K562 (cell line): ENCODE measurements around the gene DUSP5. TPM values are rescaled to one million over a fixed set of nuclear protein-coding genes. Genes with fewer than 3 reads are reported as not detected.

Experiments used
- ADNP ChIP-seq: fragments of 200-800 bp; sonication (Bioruptor generic); IDR thresholded peaks from 2 replicates; pipeline ENCODE4 v1.6.1; 2016; ENCODE audit warnings: missing genetic modification characterization, missing compliant biosample characterization
- BHLHE40 ChIP-seq: IDR thresholded peaks from 2 replicates; pipeline ENCODE4 v1.6.1; 2011; ENCODE audit warnings: low read length, improper control_type of control experiment
- RUNX1 ChIP-seq: sonication (generic); IDR thresholded peaks from 2 replicates; pipeline ENCODE4 v1.6.1; 2016; ENCODE audit warnings: antibody characterized with exemption, low read depth
- SMARCE1 ChIP-seq: fragments of 450-650 bp; IDR thresholded peaks from 2 replicates; pipeline ENCODE4 v1.7.1; 2016; ENCODE audit warnings: mild to moderate bottlenecking
- TAF9B ChIP-seq: fragments of 450-650 bp; IDR thresholded peaks from 2 replicates; pipeline ENCODE4 v1.6.1; 2018; ENCODE audit warnings: mild to moderate bottlenecking; ENCODE audit not compliant: partially characterized antibody
- TCFL5 ChIP-seq: fragments of 250-450 bp; sonication (Bioruptor Pico); conservative IDR thresholded peaks from 2 replicates; pipeline ENCODE4 v1.6.1; 2021; ENCODE audit warnings: mild to moderate bottlenecking, moderate library complexity, matching md5 sums
- TRIM28 ChIP-seq: fragments of 450-650 bp; IDR thresholded peaks from 2 replicates; pipeline ENCODE4 v1.6.1; 2017
- polyA plus RNA-seq, 8 experiments: library from polyadenylated mRNA; depleted of rRNA in 4 of 8; stranded (reverse) in 5 of 8; unstranded in 3 of 8; fragments of >200 nt; fragmentation: Nextera tagmentation in 2 of 8; fragmentation: Illumina TruSeq in 1 of 8; extraction: Ambion mirVana in 2 of 8; extraction: Trizol in 1 of 8; gene quantifications; 2 replicates each; pipeline versions ENCODE4 v1.2.1 to v1.2.3, GENCODE V29; 2011 to 2014; ENCODE audit warnings: inconsistent platforms in 1 of 8, missing spikeins in 1 of 8
- total RNA-seq, 7 experiments: library from RNA; depleted of rRNA in 6 of 7; stranded (reverse); fragments of >200 nt in 6 of 7; fragmentation: Illumina TruSeq in 2 of 7; extraction: Trizol in 2 of 7; gene quantifications; 2 replicates each; pipeline versions ENCODE4 v1.2.1 to v1.2.3, GENCODE V29; 2011 to 2021; ENCODE audit warnings: low replicate concordance in 1 of 7
- TF ChIP-seq, protein P1 (sequence below): IDR thresholded peaks from 2 replicates; pipeline ENCODE4 v1.6.1; 2012; ENCODE audit warnings: low read depth, low read length, improper control_type of control experiment, borderline replicate concordance
- TF ChIP-seq, protein P2 (sequence below): fragments of 450-650 bp; IDR thresholded peaks from 2 replicates; pipeline ENCODE4 v1.6.1; 2016; ENCODE audit warnings: mild to moderate bottlenecking, moderate library complexity
- TF ChIP-seq, protein P3 (sequence below), 3 experiments: fragments of 200-800 bp in 1 of 3; fragments of 250-450 bp in 1 of 3; fragments of 450-650 bp in 1 of 3; sonication (Bioruptor Pico) in 1 of 3; sonication (Bioruptor generic) in 1 of 3; formaldehyde crosslinking in 1 of 3; IDR thresholded peaks; 2 replicates each; pipeline versions ENCODE4 v1.6.1 to v1.8.0; 2016 to 2022; ENCODE audit warnings: mild to moderate bottlenecking in 2 of 3, missing genetic modification characterization in 2 of 3, missing compliant biosample characterization in 1 of 3, moderate library complexity in 1 of 3
- TF ChIP-seq, protein P4 (sequence below): fragments of 250-450 bp; sonication (Bioruptor Pico); IDR thresholded peaks from 2 replicates; pipeline ENCODE4 v1.5.0; 2021

DUSP5 gene
- total and polyA plus RNA-seq, 9 of the 15 experiments (the other 6 are each of a cell fraction or from before 2014, with no cell fraction given) = 0.49 to 3.4 (median 2.0) TPM

DNA sequence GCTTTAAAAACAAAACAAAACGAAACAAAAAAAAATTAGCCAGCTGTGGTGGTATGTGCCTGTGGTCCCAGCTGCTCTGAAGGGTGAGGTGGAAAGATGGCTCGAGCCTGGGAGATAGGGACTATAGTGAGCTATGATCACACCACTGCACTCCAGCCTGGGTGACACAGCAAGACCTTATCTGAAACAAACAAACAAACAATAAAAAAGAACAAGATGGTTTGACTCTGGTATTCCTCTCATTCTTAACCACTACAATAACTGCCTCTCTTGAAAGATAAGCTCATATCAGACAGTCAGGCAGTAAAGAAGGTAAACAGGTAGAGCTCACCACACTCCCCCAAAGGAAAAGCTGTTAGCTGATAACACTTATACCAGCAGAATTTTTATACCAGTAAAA is 14.1 kb upstream of the DUSP5 start (continued):
- TF ChIP-seq, protein P1, sequence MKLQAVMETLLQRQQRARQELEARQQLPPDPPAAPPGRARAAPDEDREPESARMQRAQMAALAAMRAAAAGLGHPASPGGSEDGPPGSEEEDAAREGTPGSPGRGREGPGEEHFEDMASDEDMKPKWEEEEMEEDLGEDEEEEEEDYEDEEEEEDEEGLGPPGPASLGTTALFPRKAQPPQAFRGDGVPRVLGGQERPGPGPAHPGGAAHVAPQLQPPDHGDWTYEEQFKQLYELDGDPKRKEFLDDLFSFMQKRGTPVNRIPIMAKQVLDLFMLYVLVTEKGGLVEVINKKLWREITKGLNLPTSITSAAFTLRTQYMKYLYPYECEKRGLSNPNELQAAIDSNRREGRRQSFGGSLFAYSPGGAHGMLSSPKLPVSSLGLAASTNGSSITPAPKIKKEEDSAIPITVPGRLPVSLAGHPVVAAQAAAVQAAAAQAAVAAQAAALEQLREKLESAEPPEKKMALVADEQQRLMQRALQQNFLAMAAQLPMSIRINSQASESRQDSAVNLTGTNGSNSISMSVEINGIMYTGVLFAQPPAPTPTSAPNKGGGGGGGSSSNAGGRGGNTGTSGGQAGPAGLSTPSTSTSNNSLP = peak; percentile 59; the same call in 1 of the 2 replicates
- no peak for TF ChIP-seq TCFL5 (CRISPR knock-in tag)
- TF ChIP-seq ADNP (tag) = peak; percentile 52
- TF ChIP-seq, protein P2, sequence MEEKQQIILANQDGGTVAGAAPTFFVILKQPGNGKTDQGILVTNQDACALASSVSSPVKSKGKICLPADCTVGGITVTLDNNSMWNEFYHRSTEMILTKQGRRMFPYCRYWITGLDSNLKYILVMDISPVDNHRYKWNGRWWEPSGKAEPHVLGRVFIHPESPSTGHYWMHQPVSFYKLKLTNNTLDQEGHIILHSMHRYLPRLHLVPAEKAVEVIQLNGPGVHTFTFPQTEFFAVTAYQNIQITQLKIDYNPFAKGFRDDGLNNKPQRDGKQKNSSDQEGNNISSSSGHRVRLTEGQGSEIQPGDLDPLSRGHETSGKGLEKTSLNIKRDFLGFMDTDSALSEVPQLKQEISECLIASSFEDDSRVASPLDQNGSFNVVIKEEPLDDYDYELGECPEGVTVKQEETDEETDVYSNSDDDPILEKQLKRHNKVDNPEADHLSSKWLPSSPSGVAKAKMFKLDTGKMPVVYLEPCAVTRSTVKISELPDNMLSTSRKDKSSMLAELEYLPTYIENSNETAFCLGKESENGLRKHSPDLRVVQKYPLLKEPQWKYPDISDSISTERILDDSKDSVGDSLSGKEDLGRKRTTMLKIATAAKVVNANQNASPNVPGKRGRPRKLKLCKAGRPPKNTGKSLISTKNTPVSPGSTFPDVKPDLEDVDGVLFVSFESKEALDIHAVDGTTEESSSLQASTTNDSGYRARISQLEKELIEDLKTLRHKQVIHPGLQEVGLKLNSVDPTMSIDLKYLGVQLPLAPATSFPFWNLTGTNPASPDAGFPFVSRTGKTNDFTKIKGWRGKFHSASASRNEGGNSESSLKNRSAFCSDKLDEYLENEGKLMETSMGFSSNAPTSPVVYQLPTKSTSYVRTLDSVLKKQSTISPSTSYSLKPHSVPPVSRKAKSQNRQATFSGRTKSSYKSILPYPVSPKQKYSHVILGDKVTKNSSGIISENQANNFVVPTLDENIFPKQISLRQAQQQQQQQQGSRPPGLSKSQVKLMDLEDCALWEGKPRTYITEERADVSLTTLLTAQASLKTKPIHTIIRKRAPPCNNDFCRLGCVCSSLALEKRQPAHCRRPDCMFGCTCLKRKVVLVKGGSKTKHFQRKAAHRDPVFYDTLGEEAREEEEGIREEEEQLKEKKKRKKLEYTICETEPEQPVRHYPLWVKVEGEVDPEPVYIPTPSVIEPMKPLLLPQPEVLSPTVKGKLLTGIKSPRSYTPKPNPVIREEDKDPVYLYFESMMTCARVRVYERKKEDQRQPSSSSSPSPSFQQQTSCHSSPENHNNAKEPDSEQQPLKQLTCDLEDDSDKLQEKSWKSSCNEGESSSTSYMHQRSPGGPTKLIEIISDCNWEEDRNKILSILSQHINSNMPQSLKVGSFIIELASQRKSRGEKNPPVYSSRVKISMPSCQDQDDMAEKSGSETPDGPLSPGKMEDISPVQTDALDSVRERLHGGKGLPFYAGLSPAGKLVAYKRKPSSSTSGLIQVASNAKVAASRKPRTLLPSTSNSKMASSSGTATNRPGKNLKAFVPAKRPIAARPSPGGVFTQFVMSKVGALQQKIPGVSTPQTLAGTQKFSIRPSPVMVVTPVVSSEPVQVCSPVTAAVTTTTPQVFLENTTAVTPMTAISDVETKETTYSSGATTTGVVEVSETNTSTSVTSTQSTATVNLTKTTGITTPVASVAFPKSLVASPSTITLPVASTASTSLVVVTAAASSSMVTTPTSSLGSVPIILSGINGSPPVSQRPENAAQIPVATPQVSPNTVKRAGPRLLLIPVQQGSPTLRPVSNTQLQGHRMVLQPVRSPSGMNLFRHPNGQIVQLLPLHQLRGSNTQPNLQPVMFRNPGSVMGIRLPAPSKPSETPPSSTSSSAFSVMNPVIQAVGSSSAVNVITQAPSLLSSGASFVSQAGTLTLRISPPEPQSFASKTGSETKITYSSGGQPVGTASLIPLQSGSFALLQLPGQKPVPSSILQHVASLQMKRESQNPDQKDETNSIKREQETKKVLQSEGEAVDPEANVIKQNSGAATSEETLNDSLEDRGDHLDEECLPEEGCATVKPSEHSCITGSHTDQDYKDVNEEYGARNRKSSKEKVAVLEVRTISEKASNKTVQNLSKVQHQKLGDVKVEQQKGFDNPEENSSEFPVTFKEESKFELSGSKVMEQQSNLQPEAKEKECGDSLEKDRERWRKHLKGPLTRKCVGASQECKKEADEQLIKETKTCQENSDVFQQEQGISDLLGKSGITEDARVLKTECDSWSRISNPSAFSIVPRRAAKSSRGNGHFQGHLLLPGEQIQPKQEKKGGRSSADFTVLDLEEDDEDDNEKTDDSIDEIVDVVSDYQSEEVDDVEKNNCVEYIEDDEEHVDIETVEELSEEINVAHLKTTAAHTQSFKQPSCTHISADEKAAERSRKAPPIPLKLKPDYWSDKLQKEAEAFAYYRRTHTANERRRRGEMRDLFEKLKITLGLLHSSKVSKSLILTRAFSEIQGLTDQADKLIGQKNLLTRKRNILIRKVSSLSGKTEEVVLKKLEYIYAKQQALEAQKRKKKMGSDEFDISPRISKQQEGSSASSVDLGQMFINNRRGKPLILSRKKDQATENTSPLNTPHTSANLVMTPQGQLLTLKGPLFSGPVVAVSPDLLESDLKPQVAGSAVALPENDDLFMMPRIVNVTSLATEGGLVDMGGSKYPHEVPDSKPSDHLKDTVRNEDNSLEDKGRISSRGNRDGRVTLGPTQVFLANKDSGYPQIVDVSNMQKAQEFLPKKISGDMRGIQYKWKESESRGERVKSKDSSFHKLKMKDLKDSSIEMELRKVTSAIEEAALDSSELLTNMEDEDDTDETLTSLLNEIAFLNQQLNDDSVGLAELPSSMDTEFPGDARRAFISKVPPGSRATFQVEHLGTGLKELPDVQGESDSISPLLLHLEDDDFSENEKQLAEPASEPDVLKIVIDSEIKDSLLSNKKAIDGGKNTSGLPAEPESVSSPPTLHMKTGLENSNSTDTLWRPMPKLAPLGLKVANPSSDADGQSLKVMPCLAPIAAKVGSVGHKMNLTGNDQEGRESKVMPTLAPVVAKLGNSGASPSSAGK = no peak
- no peak for TF ChIP-seq RUNX1
- TF ChIP-seq, protein P3, sequence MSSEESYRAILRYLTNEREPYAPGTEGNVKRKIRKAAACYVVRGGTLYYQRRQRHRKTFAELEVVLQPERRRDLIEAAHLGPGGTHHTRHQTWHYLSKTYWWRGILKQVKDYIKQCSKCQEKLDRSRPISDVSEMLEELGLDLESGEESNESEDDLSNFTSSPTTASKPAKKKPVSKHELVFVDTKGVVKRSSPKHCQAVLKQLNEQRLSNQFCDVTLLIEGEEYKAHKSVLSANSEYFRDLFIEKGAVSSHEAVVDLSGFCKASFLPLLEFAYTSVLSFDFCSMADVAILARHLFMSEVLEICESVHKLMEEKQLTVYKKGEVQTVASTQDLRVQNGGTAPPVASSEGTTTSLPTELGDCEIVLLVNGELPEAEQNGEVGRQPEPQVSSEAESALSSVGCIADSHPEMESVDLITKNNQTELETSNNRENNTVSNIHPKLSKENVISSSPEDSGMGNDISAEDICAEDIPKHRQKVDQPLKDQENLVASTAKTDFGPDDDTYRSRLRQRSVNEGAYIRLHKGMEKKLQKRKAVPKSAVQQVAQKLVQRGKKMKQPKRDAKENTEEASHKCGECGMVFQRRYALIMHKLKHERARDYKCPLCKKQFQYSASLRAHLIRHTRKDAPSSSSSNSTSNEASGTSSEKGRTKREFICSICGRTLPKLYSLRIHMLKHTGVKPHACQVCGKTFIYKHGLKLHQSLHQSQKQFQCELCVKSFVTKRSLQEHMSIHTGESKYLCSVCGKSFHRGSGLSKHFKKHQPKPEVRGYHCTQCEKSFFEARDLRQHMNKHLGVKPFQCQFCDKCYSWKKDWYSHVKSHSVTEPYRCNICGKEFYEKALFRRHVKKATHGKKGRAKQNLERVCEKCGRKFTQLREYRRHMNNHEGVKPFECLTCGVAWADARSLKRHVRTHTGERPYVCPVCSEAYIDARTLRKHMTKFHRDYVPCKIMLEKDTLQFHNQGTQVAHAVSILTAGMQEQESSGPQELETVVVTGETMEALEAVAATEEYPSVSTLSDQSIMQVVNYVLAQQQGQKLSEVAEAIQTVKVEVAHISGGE (CRISPR knock-in tag; IDR thresholded peaks at IDR 0.05) = peak in 1 of 3 experiments; percentile 52; a peak in 1 of 6 replicates
- TF ChIP-seq BHLHE40 = peak; percentile 63
- peak; percentile 57 for TF ChIP-seq TAF9B
- TF ChIP-seq TRIM28 = 0 out of 2 replicates have a peak, but pooled peaks have one; percentile 26
- TF ChIP-seq SMARCE1 = peak; percentile 92
- TF ChIP-seq, protein P4, sequence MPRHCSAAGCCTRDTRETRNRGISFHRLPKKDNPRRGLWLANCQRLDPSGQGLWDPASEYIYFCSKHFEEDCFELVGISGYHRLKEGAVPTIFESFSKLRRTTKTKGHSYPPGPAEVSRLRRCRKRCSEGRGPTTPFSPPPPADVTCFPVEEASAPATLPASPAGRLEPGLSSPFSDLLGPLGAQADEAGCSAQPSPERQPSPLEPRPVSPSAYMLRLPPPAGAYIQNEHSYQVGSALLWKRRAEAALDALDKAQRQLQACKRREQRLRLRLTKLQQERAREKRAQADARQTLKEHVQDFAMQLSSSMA (CRISPR knock-in tag) = no peak
